SU-DHL-6 (cell line): Measurements from ENCODE around the gene COQ10B.

Source experiments
- H2AFZ ChIP-seq: fragments of 200-600 bp; sonication (generic); 2 replicates; pipeline ENCODE4 v1.6.1; 2014; ENCODE audit warnings: low read depth, mild to moderate bottlenecking, moderate library complexity, mixed read lengths, antibody characterized with exemption, low read length; ENCODE audit not compliant: severe bottlenecking
- H3F3A ChIP-seq: fragments of 200-600 bp; shearing (Covaris generic); 2 replicates; pipeline ENCODE4 v1.6.0; 2016; ENCODE audit warnings: antibody characterized with exemption, mild to moderate bottlenecking; ENCODE audit not compliant: insufficient read depth
- H3K27ac ChIP-seq: fragments of 200-600 bp; sonication (generic); 2 replicates; pipeline ENCODE4 v1.5.1; 2016; ENCODE audit warnings: low read depth, mild to moderate bottlenecking, low read length, moderate library complexity, mixed read lengths
- H3K27me3 ChIP-seq: fragments of 200-600 bp; sonication (generic), shearing (Covaris generic); 2 replicates; pipeline ENCODE4 v1.6.0; 2014; ENCODE audit warnings: mild to moderate bottlenecking, low read length
- H3K36me3 ChIP-seq: fragments of 200-600 bp; sonication (generic); 2 replicates; pipeline ENCODE4 v1.6.1; 2014; ENCODE audit warnings: mild to moderate bottlenecking, low read length, mixed read lengths
- H3K4me2 ChIP-seq: fragments of 300-600, 200-600 bp; shearing (Covaris generic), sonication (generic); 2 replicates; pipeline ENCODE4 v1.6.0; 2014; ENCODE audit warnings: low read length, low read depth, mild to moderate bottlenecking; ENCODE audit not compliant: poor library complexity, severe bottlenecking
- H3K4me3 ChIP-seq: fragments of 200-600 bp; sonication (generic); 2 replicates; pipeline ENCODE4 v1.5.1; 2014; ENCODE audit warnings: antibody characterized with exemption, low read length, mild to moderate bottlenecking, mixed read lengths; ENCODE audit not compliant: insufficient read depth, poor library complexity, severe bottlenecking
- H3K79me2 ChIP-seq: fragments of 200-600 bp; sonication (generic); 2 replicates; pipeline ENCODE4 v1.6.1; 2014; ENCODE audit warnings: mild to moderate bottlenecking, low read length, moderate library complexity; ENCODE audit not compliant: insufficient read depth
- H3K9ac ChIP-seq: fragments of 200-600 bp; sonication (generic); 2 replicates; pipeline ENCODE4 v1.7.0; 2014; ENCODE audit warnings: mild to moderate bottlenecking, low read length
- H3K9me2 ChIP-seq: fragments of 200-600 bp; sonication (generic); replicated peaks from 2 replicates; pipeline ENCODE4 v1.6.1; 2014; ENCODE audit warnings: low read length; ENCODE audit not compliant: insufficient read depth
- H3K9me3 ChIP-seq: fragments of 200-600 bp; sonication (generic); 2 replicates; pipeline ENCODE4 v1.6.1; 2014; ENCODE audit warnings: low read length, mixed read lengths; ENCODE audit not compliant: insufficient read depth
- H4K20me1 ChIP-seq: fragments of 200-600 bp; sonication (generic); 2 replicates; pipeline ENCODE4 v1.6.1; 2014; ENCODE audit warnings: low read depth, mild to moderate bottlenecking, antibody characterized with exemption, low read length, moderate library complexity, mixed read lengths
- CTCF ChIP-seq: fragments of 200-600 bp; sonication (generic); IDR thresholded peaks from one replicate; pipeline ENCODE4 v1.5.1; 2017; ENCODE audit warnings: antibody characterized with exemption, mild to moderate bottlenecking, low read length, moderate library complexity; ENCODE audit not compliant: insufficient read depth, poor library complexity, severe bottlenecking
- EZH2phosphoT487 ChIP-seq: fragments of 200-600 bp; sonication (generic), shearing (Covaris generic); conservative IDR thresholded peaks from 2 replicates; pipeline ENCODE4 v1.6.1; 2018; ENCODE audit warnings: mild to moderate bottlenecking, antibody characterized with exemption, low read length, moderate library complexity, mixed read lengths

Gene COQ10B

DNA sequence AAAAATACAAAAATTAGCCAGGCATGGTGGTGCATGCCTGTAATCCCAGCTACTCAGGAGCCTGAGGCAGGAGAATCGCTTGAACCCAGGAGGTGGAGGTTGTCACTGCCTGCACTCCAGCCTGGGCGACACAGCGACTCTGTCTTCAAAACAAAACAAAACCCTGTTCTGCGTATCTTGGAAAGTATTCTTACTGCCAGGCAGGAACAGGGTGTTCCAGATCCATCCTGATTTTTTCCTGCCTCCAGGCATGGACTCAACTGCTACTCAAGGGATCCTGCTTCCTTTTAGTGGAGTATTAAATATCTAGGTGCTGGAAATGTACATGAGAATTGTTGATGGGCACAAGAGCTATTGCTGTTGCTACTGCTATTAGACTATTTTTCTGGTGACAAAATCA lies 34.0 kb downstream of the COQ10B start:
- Histone ChIP-seq H4K20me1 (peaks cover 15% of the 10 kb centered on the region; the same call in 1 of the 2 replicates), H3K9me3 (peaks cover 12% of the 10 kb centered on the region; the same call in 1 of the 2 replicates), H3K27me3 (no peaks in the 10 kb centered on the region), H3K4me2 (no peak overlapping the region), H3K9ac (no peak overlapping the region), H2AFZ (no peak overlapping the region), H3K9me2 (no peaks in the 10 kb centered on the region), H3K79me2 (peaks cover 10% of the 10 kb centered on the region), H3F3A (peaks cover 55% of the 10 kb centered on the region), H3K4me3 (no peak overlapping the region), H3K36me3 (peaks cover 75% of the 10 kb centered on the region), H3K27ac (no peak overlapping the region)
- no peak for TF ChIP-seq EZH2phosphoT487
- TF ChIP-seq CTCF, result no peak

GRCh38 chr2:197495433-197496134 lies 42.2 kb downstream of the COQ10B start:
- H2AFZ ChIP-seq, result no peak overlapping the region
- H3K9me3 ChIP-seq, result no peaks in the 10 kb centered on the region
- peaks cover 79% of the 10 kb centered on the region for H3K79me2 ChIP-seq
- TF ChIP-seq CTCF (no peak), EZH2phosphoT487 (no peak)
- peaks cover 74% of the 10 kb centered on the region for H3K36me3 ChIP-seq
- peak overlapping the region; percentile 83 for H3K4me2 ChIP-seq
- H3K27ac ChIP-seq, result no peak overlapping the region
- H3F3A ChIP-seq, result peaks cover 49% of the 10 kb centered on the region
- H3K4me3 ChIP-seq, result no peak overlapping the region
- H3K9me2 ChIP-seq, result no peaks in the 10 kb centered on the region
- no peak overlapping the region for H3K9ac ChIP-seq
- H4K20me1 ChIP-seq, result peaks cover 48% of the 10 kb centered on the region
- no peaks in the 10 kb centered on the region for H3K27me3 ChIP-seq

DNA sequence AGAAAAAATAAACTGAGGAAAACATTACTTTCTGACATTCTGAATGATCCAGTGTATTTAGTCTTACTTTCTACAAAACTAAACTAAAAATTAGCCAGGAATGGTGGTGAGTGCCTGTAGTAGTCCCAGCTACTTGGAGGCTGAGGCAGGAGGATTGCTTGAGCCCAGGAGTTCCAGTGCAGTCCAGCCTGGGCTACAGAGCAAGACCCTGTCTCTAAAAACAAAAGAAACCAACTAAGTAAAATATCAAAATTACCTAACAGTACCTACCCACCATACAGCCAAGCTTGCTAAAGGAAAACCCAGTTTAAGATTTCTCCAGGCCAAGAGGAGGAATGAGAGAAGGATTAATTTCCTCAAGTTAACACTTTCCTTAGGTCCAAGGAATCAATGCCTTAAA lies 43.3 kb downstream of the COQ10B start:
- H3F3A ChIP-seq, result peaks cover 45% of the 10 kb centered on the region
- peak overlapping the region; percentile 83 for H3K4me2 ChIP-seq
- TF ChIP-seq CTCF (no peak), EZH2phosphoT487 (no peak)
- H4K20me1 ChIP-seq, result peaks cover 43% of the 10 kb centered on the region
- no peak overlapping the region for H2AFZ ChIP-seq
- H3K27ac ChIP-seq, result no peak overlapping the region
- H3K27me3 ChIP-seq, result no peaks in the 10 kb centered on the region
- H3K9ac ChIP-seq, result no peak overlapping the region
- H3K4me3 ChIP-seq, result peak overlapping the region; percentile 4
- no peaks in the 10 kb centered on the region for H3K9me3 ChIP-seq
- H3K79me2 ChIP-seq, result peaks cover 87% of the 10 kb centered on the region
- H3K9me2 ChIP-seq, result no peaks in the 10 kb centered on the region
- H3K36me3 ChIP-seq, result peaks cover 65% of the 10 kb centered on the region
